CD14-positive monocyte (primary cell): Measurements from ENCODE around the gene RPS6KA2. TPM values are rescaled to one million over a fixed set of nuclear protein-coding genes. Genes with fewer than 3 reads are reported as not detected.
A peak's percentile ranks its signal among the peaks of the same experiment; 100 is the strongest.

Experiments used
- DNase-seq, 3 donors: peaks; one replicate each; pipeline ENCODE4 v3.0.0-alpha.2; 2011 to 2022
- H2AFZ ChIP-seq: 2 replicates; pipeline ENCODE4 v1.6.0; 2012; ENCODE audit warnings: mild to moderate bottlenecking, low read depth, low read length, inconsistent platforms; ENCODE audit not compliant: insufficient read depth, poor library complexity, severe bottlenecking
- H3K27ac ChIP-seq, 2 donors: 1 replicate in 1 of 2; 2 replicates in 1 of 2; pipeline ENCODE4 v1.5.1; 2012 to 2013; ENCODE audit warnings: low read length in 2 of 2, control low read depth in 1 of 2, inconsistent platforms in 1 of 2, low read depth in 1 of 2, mild to moderate bottlenecking in 1 of 2
- H3K27me3 ChIP-seq, 2 donors: one replicate each; pipeline versions ENCODE4 v1.6.0 to v1.6.1; 2011 to 2013; ENCODE audit warnings: low read length in 2 of 2; ENCODE audit not compliant: control insufficient read depth in 2 of 2, insufficient read depth in 2 of 2
- H3K36me3 ChIP-seq, 2 donors: replicated peaks in 1 of 2; 1 replicate in 1 of 2; 2 replicates in 1 of 2; pipeline versions ENCODE4 v1.5.1 to v1.6.1; 2012 to 2013; ENCODE audit warnings: low read length in 2 of 2, control low read depth in 1 of 2, inconsistent platforms in 1 of 2, mild to moderate bottlenecking in 1 of 2; ENCODE audit not compliant: insufficient read depth in 2 of 2, control insufficient read depth in 1 of 2
- H3K4me1 ChIP-seq, 2 donors: 1 replicate in 1 of 2; 2 replicates in 1 of 2; pipeline versions ENCODE4 v1.5.1 to v1.6.1; 2012 to 2013; ENCODE audit warnings: low read length in 2 of 2, control low read depth in 1 of 2, inconsistent platforms in 1 of 2, mild to moderate bottlenecking in 1 of 2, moderate library complexity in 1 of 2; ENCODE audit not compliant: insufficient read depth in 2 of 2, control insufficient read depth in 1 of 2
- H3K4me2 ChIP-seq: replicated peaks from 2 replicates; pipeline ENCODE3; 2012; ENCODE audit warnings: low read length, moderate library complexity, mild to moderate bottlenecking; ENCODE audit not compliant: poor library complexity, severe bottlenecking; ENCODE audit errors: extremely low read depth
- H3K4me3 ChIP-seq, 3 experiments: fragments of 200-600 bp in 1 of 3; sonication (generic) in 1 of 3; replicated peaks in 1 of 3; 1 replicate in 2 of 3; 2 replicates in 1 of 3; pipeline ENCODE4 v1.5.1; 2011 to 2013; ENCODE audit warnings: low read length in 3 of 3, mild to moderate bottlenecking in 3 of 3, control low read depth in 2 of 3, low read depth in 2 of 3, inconsistent platforms in 1 of 3, moderate library complexity in 1 of 3
- H3K79me2 ChIP-seq: 2 replicates; pipeline ENCODE4 v1.6.0; 2012; ENCODE audit warnings: mild to moderate bottlenecking, control low read depth, inconsistent platforms, low read length, moderate library complexity; ENCODE audit not compliant: insufficient read depth
- H3K9ac ChIP-seq: 2 replicates; pipeline ENCODE4 v1.6.0; 2017; ENCODE audit warnings: low read length, mild to moderate bottlenecking; ENCODE audit not compliant: insufficient read depth, poor library complexity, severe bottlenecking
- H3K9me3 ChIP-seq, 2 donors: replicated peaks in 1 of 2; 1 replicate in 1 of 2; 2 replicates in 1 of 2; pipeline versions ENCODE4 v1.5.1 to v1.6.1; 2012 to 2013; ENCODE audit warnings: low read length in 2 of 2, control low read depth in 1 of 2; ENCODE audit not compliant: control insufficient read depth in 1 of 2, insufficient read depth in 1 of 2
- H4K20me1 ChIP-seq: 2 replicates; pipeline ENCODE4 v1.6.0; 2012; ENCODE audit warnings: mild to moderate bottlenecking, low read length, control low read depth, moderate library complexity; ENCODE audit not compliant: insufficient read depth
- H3K27ac Mint-ChIP-seq, 7 donors: one replicate each; pipeline ENCODE4 v1.8.0; 2020; ENCODE audit warnings: mild to moderate bottlenecking in 7 of 7, mixed read lengths in 7 of 7, moderate library complexity in 6 of 7, inconsistent platforms in 2 of 7
- H3K27me3 Mint-ChIP-seq, 3 donors: one replicate each; pipeline ENCODE4 v1.8.0; 2021 to 2022; ENCODE audit warnings: low read depth in 3 of 3, mild to moderate bottlenecking in 3 of 3, mixed read lengths in 3 of 3, moderate library complexity in 3 of 3, inconsistent platforms in 1 of 3
- H3K36me3 Mint-ChIP-seq, 2 donors: one replicate each; pipeline ENCODE4 v1.8.0; 2020; ENCODE audit warnings: mixed read lengths in 2 of 2, inconsistent platforms in 1 of 2, mild to moderate bottlenecking in 1 of 2
- H3K4me1 Mint-ChIP-seq: one replicate; pipeline ENCODE4 v1.8.0; 2020; ENCODE audit warnings: mild to moderate bottlenecking, mixed read lengths
- H3K4me3 Mint-ChIP-seq, 2 donors: one replicate each; pipeline ENCODE4 v1.8.0; 2020; ENCODE audit warnings: mild to moderate bottlenecking in 2 of 2, mixed read lengths in 2 of 2, moderate library complexity in 1 of 2
- H3K9me3 Mint-ChIP-seq, 7 donors: one replicate each; pipeline ENCODE4 v1.8.0; 2020 to 2022; ENCODE audit warnings: mixed read lengths in 7 of 7, mild to moderate bottlenecking in 6 of 7, moderate library complexity in 6 of 7, inconsistent platforms in 2 of 7
- WGBS: methylation state at CpG from one replicate; pipeline ENCODE4 v1.1.5; 2013; ENCODE audit warnings: missing lambda C conversion rate; ENCODE audit not compliant: insufficient coverage; 5-methylcytosine and 5-hydroxymethylcytosine counted together
- intact Hi-C, 2 donors: fragments of 100-400 bp; cut with micrococcal nuclease; formaldehyde crosslinking; loops; one replicate each; pipeline versions ENCODE4 v1.15.0 to v1.15.1; 2023
- polyA plus RNA-seq, 3 donors: library from polyadenylated mRNA; depleted of rRNA in 1 of 3; unstranded in 2 of 3; stranded (reverse) in 1 of 3; fragments of 300-500 nt in 2 of 3; fragments of >200 nt in 1 of 3; fragmentation: Illumina TruSeq in 2 of 3; gene quantifications; 1 replicate in 2 of 3; 2 replicates in 1 of 3; pipeline ENCODE4 v1.2.3, GENCODE V29; 2012 to 2021
- TF ChIP-seq, protein P1 (sequence below): fragments of 200-600 bp; IDR thresholded peaks from one replicate; pipeline ENCODE4 v1.8.0; 2022; ENCODE audit warnings: antibody characterized with exemption, mild to moderate bottlenecking

RPS6KA2 gene
- polyA plus RNA-seq, 3 donors = 1.4 to 3.1 (median 1.9) TPM

DNA sequence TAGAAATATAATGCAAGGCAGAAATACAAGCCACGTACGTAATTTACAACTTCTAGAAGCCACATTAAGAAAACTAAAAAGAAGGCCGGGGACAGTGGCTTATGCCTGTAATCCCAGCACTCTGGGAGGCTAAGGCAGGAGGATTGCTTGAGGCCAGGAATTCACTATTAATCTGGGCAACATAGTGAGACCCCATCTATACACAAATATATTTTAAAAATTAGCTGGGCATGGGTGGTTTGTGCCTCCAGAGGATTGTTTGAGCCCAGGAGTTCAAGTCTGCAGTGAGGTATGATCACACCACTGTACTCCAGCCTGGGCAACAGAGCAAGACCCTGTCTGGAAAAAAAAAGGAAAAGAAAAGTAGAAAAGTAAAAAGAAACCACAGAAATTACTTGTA, 256.6 kb downstream of the RPS6KA2 start:
- Histone ChIP-seq H3K4me2 (no peak overlapping the region), H3K9ac (no peak overlapping the region), H4K20me1 (peaks cover 11% of the 10 kb centered on the region), H3K4me3 (no peak overlapping the region), H3K79me2 (no peaks in the 10 kb centered on the region), H3K4me1 (no peaks in the 10 kb centered on the region), H3K27ac (no peak overlapping the region), H2AFZ (no peak overlapping the region), H3K27me3 (no peaks in the 10 kb centered on the region), H3K36me3 (peaks cover 20 to 27% of the 10 kb centered on the region in 2 donors), H3K9me3 (no peaks in the 10 kb centered on the region)
- H3K27ac Mint-ChIP-seq = no peak overlapping the region
- H3K9me3 Mint-ChIP-seq = peaks cover 0 to 1% (median 0%) of the 10 kb centered on the region in 7 donors
- H3K27me3 Mint-ChIP-seq = no peaks in the 10 kb centered on the region
- no peak overlapping the region for H3K4me3 Mint-ChIP-seq
- TF ChIP-seq, protein P1, sequence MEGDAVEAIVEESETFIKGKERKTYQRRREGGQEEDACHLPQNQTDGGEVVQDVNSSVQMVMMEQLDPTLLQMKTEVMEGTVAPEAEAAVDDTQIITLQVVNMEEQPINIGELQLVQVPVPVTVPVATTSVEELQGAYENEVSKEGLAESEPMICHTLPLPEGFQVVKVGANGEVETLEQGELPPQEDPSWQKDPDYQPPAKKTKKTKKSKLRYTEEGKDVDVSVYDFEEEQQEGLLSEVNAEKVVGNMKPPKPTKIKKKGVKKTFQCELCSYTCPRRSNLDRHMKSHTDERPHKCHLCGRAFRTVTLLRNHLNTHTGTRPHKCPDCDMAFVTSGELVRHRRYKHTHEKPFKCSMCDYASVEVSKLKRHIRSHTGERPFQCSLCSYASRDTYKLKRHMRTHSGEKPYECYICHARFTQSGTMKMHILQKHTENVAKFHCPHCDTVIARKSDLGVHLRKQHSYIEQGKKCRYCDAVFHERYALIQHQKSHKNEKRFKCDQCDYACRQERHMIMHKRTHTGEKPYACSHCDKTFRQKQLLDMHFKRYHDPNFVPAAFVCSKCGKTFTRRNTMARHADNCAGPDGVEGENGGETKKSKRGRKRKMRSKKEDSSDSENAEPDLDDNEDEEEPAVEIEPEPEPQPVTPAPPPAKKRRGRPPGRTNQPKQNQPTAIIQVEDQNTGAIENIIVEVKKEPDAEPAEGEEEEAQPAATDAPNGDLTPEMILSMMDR = no peak
- peaks cover 29 to 30% of the 10 kb centered on the region in 2 donors for H3K36me3 Mint-ChIP-seq
- peaks cover 2% of the 10 kb centered on the region for H3K4me1 Mint-ChIP-seq
- no CpG with 5 or more reads among the region's 3 CpGs for WGBS
- DNase-seq = no peak
- intact Hi-C loops = no loop called here

DNA sequence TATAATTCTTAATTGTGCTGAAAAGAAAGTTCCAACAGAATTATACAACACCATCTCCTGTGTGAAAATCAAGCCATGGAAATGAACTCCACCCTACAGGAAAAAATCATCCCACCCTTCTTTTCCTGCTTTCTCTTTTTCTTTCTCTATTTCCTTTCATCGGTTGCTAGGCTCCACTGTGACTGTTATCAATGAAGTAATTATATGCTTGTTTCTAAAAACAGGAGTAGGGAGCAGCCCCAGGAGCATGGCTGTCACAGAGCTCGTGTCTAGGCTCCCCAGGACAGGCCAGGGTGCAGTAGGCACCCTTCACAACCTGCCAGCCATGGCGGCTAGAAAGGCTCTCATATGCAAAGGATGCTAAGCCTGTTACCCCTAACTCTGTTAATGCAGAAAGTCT, 257.3 kb downstream of the RPS6KA2 start:
- Mint-ChIP-seq H3K36me3 (peaks cover 33 to 35% of the 10 kb centered on the region in 2 donors), H3K27ac (peak overlapping the region in 2 of 7 donors; percentile 43 to 81), H3K9me3 (peaks cover 0 to 1% (median 0%) of the 10 kb centered on the region in 7 donors), H3K4me3 (no peak overlapping the region), H3K27me3 (no peaks in the 10 kb centered on the region), H3K4me1 (peaks cover 2% of the 10 kb centered on the region)
- peaks cover 25 to 34% of the 10 kb centered on the region in 2 donors for H3K36me3 ChIP-seq
- no peaks in the 10 kb centered on the region for H3K9me3 ChIP-seq
- no peak overlapping the region for H3K4me3 ChIP-seq
- no peaks in the 10 kb centered on the region for H3K4me1 ChIP-seq
- no peak overlapping the region for H3K27ac ChIP-seq
- no peak overlapping the region for H3K9ac ChIP-seq
- no peak overlapping the region for H3K4me2 ChIP-seq
- H4K20me1 ChIP-seq = peaks cover 5% of the 10 kb centered on the region
- no peaks in the 10 kb centered on the region for H3K79me2 ChIP-seq
- intact Hi-C loops = no loop called here
- 100% methylated on average over 2 of the region's 3 CpGs for WGBS
- H3K27me3 ChIP-seq = no peaks in the 10 kb centered on the region
- H2AFZ ChIP-seq = no peak overlapping the region
- no peak for DNase-seq
- TF ChIP-seq, protein P1 = no peak
